Psoas muscle (tissue), 8 donors: Measurements from ENCODE around the gene SPEG. TPM values are rescaled to one million over a fixed set of nuclear protein-coding genes. Genes with fewer than 3 reads are reported as not detected.
A peak's percentile ranks its signal among the peaks of the same experiment; 100 is the strongest.

ENCODE experiments used
- ATAC-seq, 4 donors: fragments of 200-7000 bp; cut with Tn5 transposase; one replicate each; pipeline ENCODE4 v1.9.1; 2020; ENCODE audit warnings: moderate library complexity in 3 of 4, mild to moderate bottlenecking in 2 of 4
- DNase-seq, 2 donors: peaks; one replicate each; pipeline ENCODE4 v3.0.0-alpha.2; 2020
- H3K27ac ChIP-seq: fragments of 200-600 bp; one replicate; pipeline ENCODE4 v1.8.0; 2022
- H3K27me3 ChIP-seq, 3 donors: fragments of 200-600 bp in 1 of 3; one replicate each; pipeline versions ENCODE4 v1.6.1 to v1.8.0; 2013 to 2022; ENCODE audit warnings: low read length in 2 of 3, mild to moderate bottlenecking in 2 of 3, moderate library complexity in 1 of 3; ENCODE audit not compliant: insufficient read depth in 3 of 3
- H3K36me3 ChIP-seq, 2 donors: fragments of 200-600 bp in 1 of 2; one replicate each; pipeline versions ENCODE4 v1.6.1 to v1.8.0; 2013 to 2022; ENCODE audit warnings: low read depth in 1 of 2, mild to moderate bottlenecking in 1 of 2, moderate library complexity in 1 of 2; ENCODE audit not compliant: insufficient read depth in 1 of 2
- H3K4me1 ChIP-seq: fragments of 200-600 bp; one replicate; pipeline ENCODE4 v1.8.0; 2022
- H3K4me3 ChIP-seq: fragments of 200-600 bp; one replicate; pipeline ENCODE4 v1.8.0; 2022; ENCODE audit warnings: mild to moderate bottlenecking
- H3K9me3 ChIP-seq: fragments of 200-600 bp; one replicate; pipeline ENCODE4 v1.8.0; 2022
- WGBS, 3 donors: extraction: QIAGEN DNeasy Blood & Tissue Kit; methylation state at CpG; one replicate each; pipeline versions ENCODE4 v1.1.6 to v1.1.7; 2013; 5-methylcytosine and 5-hydroxymethylcytosine counted together
- intact Hi-C, 2 donors: fragments of 100-400 bp; cut with DNase I; formaldehyde crosslinking; loops; one replicate each; pipeline versions ENCODE4 v1.11.0 to v1.14.2; 2022
- polyA plus RNA-seq, 3 donors: library from polyadenylated mRNA; stranded (reverse); fragments of 200-250 nt; gene quantifications; one replicate each; pipeline ENCODE4 v1.2.3, GENCODE V29; 2013
- total RNA-seq, 4 donors: library from RNA; stranded (reverse); fragmentation: NEBNext Ultra II Directional in 2 of 4; extraction: Animal tissue kit (Norgen Biotek cat#: 25700) in 2 of 4; gene quantifications; one replicate each; pipeline versions ENCODE4 v1.2.1 to v1.2.4, GENCODE V29; 2021 to 2023
- TF ChIP-seq, protein P1 (sequence below): fragments of 200-600 bp; IDR thresholded peaks from one replicate; pipeline ENCODE4 v1.8.0; 2022; ENCODE audit warnings: antibody characterized with exemption
- donor health status: healthy with polysubstance abuse.
- donor health status: DM: no; HTN: no; CAD: no; lungs with moderate emphysema.
- donor health status: Bipolar disorder and iron deficiency.
- donor health status: healthy.
- donor health status: DM: yes; HTN: yes; CAD: no.
- donor health status: DM: no; HTN: no; CAD: no.
- donor health status: DM: no; HTN: no; CAD: no.
- donor health status: DM: yes; HTN: yes; CAD: no.

The SPEG gene
- total and polyA plus RNA-seq, 7 donors: 34.8 to 419 (median 239) TPM

DNA sequence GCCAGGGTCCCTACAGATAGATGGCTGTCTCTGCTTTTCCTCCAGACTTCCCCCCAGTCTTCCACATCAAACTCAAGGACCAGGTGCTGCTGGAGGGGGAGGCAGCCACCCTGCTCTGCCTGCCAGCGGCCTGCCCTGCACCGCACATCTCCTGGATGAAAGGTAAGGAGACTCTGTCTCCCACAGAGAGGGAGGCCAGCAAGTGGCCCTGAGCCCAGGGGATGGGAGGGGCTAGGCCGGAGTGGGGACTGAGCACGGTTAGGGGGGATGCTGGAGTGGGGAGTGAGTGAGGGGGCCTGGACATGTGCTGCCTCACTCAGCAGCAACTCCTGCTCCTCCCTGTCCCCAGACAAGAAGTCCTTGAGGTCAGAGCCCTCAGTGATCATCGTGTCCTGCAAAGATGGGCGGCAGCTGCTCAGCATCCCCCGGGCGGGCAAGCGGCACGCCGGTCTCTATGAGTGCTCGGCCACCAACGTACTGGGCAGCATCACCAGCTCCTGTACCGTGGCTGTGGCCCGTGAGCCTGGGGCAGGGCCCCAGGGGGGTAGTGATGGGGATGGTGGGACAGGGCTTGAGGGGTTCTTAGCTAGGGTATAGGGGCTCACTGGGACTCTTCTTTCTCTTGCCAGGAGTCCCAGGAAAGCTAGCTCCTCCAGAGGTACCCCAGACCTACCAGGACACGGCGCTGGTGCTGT, 53.7 kb downstream of the SPEG start:
- Histone ChIP-seq H3K27ac (no peak overlapping the region), H3K36me3 (peaks cover 0 to 89% of the 10 kb centered on the region in 2 donors), H3K9me3 (no peaks in the 10 kb centered on the region), H3K4me3 (no peak overlapping the region), H3K4me1 (peaks cover 5% of the 10 kb centered on the region), H3K27me3 (no peaks in the 10 kb centered on the region)
- intact Hi-C loops: no loop called here
- TF ChIP-seq, protein P1, sequence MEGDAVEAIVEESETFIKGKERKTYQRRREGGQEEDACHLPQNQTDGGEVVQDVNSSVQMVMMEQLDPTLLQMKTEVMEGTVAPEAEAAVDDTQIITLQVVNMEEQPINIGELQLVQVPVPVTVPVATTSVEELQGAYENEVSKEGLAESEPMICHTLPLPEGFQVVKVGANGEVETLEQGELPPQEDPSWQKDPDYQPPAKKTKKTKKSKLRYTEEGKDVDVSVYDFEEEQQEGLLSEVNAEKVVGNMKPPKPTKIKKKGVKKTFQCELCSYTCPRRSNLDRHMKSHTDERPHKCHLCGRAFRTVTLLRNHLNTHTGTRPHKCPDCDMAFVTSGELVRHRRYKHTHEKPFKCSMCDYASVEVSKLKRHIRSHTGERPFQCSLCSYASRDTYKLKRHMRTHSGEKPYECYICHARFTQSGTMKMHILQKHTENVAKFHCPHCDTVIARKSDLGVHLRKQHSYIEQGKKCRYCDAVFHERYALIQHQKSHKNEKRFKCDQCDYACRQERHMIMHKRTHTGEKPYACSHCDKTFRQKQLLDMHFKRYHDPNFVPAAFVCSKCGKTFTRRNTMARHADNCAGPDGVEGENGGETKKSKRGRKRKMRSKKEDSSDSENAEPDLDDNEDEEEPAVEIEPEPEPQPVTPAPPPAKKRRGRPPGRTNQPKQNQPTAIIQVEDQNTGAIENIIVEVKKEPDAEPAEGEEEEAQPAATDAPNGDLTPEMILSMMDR: no peak
- ATAC-seq (no peak), DNase-seq (no peak)
- 82 to 90% (median 84%) methylated on average over 15 to 17 of the region's 17 CpGs for whole genome bisulfite sequencing, 3 donors

DNA sequence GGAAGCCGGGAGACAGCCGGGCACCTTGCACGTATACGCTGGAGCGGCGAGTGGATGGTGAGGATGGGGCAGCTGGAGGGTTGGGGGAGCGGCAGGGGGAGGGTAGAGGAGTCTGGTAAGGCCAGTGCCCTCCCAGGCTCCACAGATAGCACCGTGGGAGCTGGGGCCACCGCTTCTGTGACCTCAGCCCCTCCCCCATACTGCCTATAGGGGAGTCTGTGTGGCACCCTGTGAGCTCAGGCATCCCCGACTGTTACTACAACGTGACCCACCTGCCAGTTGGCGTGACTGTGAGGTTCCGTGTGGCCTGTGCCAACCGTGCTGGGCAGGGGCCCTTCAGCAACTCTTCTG, 54.2 kb downstream of the SPEG start:
- TF ChIP-seq, protein P1: no peak
- H3K4me1 ChIP-seq: peaks cover 5% of the 10 kb centered on the region
- no peak for ATAC-seq
- 64 to 72% (median 70%) methylated on average over 13 to 14 of the region's 14 CpGs for WGBS, 3 donors
- peaks cover 0 to 84% of the 10 kb centered on the region in 2 donors for H3K36me3 ChIP-seq
- no peaks in the 10 kb centered on the region for H3K27me3 ChIP-seq
- H3K9me3 ChIP-seq: no peaks in the 10 kb centered on the region
- H3K27ac ChIP-seq: peak overlapping the region; percentile 30
- DNase-seq: no peak
- intact Hi-C loops: no loop called here
- no peak overlapping the region for H3K4me3 ChIP-seq

DNA sequence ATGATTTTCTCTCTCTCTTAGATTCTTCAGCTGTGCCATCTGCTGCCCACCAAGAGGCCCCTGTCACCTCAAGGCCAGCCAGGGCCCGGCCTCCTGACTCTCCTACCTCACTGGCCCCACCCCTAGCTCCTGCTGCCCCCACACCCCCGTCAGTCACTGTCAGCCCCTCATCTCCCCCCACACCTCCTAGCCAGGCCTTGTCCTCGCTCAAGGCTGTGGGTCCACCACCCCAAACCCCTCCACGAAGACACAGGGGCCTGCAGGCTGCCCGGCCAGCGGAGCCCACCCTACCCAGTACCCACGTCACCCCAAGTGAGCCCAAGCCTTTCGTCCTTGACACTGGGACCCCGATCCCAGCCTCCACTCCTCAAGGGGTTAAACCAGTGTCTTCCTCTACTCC, 54.7 kb downstream of the SPEG start:
- TF ChIP-seq, protein P1: no peak
- Histone ChIP-seq H3K9me3 (no peaks in the 10 kb centered on the region), H3K27ac (peak overlapping the region; percentile 66), H3K4me1 (peaks cover 5% of the 10 kb centered on the region), H3K27me3 (no peaks in the 10 kb centered on the region), H3K4me3 (no peak overlapping the region), H3K36me3 (peaks cover 0 to 80% of the 10 kb centered on the region in 2 donors)
- DNase-seq (no peak), ATAC-seq (no peak)
- intact Hi-C loops: no loop called here
- 81 to 89% (median 83%) methylated on average over 8 to 9 of the region's 9 CpGs for WGBS, 3 donors

DNA sequence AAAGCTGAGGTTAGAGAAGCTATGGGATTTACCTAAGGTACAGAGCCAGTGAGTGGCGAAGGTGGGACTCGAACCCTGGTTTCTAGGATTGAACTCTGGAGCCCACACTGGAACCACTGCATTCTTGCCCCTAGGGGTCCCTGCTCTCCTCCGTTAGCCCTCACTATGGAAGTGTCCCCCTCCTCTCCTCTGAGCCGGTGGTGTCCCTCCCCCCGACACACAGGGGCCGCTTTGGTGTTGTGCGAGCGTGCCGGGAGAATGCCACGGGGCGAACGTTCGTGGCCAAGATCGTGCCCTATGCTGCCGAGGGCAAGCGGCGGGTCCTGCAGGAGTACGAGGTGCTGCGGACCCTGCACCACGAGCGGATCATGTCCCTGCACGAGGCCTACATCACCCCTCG, 55.5 kb downstream of the SPEG start:
- TF ChIP-seq, protein P1: peak; percentile 13
- ATAC-seq (peak in 2 of 4 donors; percentile 9 to 13), DNase-seq (no peak)
- Histone ChIP-seq H3K4me1 (peaks cover 8% of the 10 kb centered on the region), H3K9me3 (no peaks in the 10 kb centered on the region), H3K36me3 (peaks cover 0 to 72% of the 10 kb centered on the region in 2 donors), H3K4me3 (no peak overlapping the region), H3K27me3 (no peaks in the 10 kb centered on the region), H3K27ac (peak overlapping the region; percentile 66)
- intact Hi-C loops: no loop called here
- WGBS, 3 donors: 71 to 85% (median 77%) methylated on average over 23 of the region's 23 CpGs

DNA sequence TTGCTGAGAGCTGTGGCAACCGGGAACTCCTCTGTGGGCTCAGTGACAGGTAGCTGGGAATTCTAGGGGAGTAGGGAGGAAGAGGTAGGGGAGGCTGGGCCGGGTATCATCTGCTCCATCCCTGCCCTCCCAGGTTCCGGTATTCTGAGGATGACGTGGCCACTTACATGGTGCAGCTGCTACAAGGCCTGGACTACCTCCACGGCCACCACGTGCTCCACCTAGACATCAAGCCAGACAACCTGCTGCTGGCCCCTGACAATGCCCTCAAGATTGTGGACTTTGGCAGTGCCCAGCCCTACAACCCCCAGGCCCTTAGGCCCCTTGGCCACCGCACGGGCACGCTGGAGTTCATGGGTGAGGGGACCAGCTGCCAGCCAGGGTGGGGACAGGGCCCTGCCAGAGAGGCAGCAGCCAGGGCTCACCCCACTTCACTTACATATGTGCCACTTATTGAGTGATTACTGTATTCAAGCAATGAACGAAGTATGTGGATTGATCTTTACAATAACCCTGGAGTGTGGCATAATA, 56.0 kb downstream of the SPEG start:
- no peak for DNase-seq
- H3K27me3 ChIP-seq: no peaks in the 10 kb centered on the region
- peaks cover 8% of the 10 kb centered on the region for H3K4me1 ChIP-seq
- WGBS, 3 donors: 49 to 70% (median 51%) methylated on average over 10 of the region's 10 CpGs
- ATAC-seq: peak; percentile 28 to 61 (median 32)
- peak overlapping the region; percentile 66 for H3K27ac ChIP-seq
- no peaks in the 10 kb centered on the region for H3K9me3 ChIP-seq
- intact Hi-C loops: no loop called here
- TF ChIP-seq, protein P1: no peak
- no peak overlapping the region for H3K4me3 ChIP-seq
- peaks cover 0 to 67% of the 10 kb centered on the region in 2 donors for H3K36me3 ChIP-seq
